Heart left ventricle (tissue), 16 donors: Measurements from ENCODE around the gene MXI1. TPM values are rescaled to one million over a fixed set of nuclear protein-coding genes. Genes with fewer than 3 reads are reported as not detected.
A peak's percentile ranks its signal among the peaks of the same experiment; 100 is the strongest.

Source experiments
- ATAC-seq, 4 donors: fragments of 200-7000 bp; cut with Tn5 transposase; one replicate each; pipeline ENCODE4 v1.9.1; 2020 to 2022; ENCODE audit warnings: moderate library complexity in 4 of 4, mild to moderate bottlenecking in 3 of 4, moderate number of reproducible peaks in 1 of 4
- DNase-seq, 5 donors: peaks; one replicate each; pipeline ENCODE4 v3.0.0-alpha.2; 2020
- H3K27ac ChIP-seq, 12 donors: fragments of 200-600 bp; sonication (generic) in 4 of 12; one replicate each; pipeline versions ENCODE4 v1.5.0 to v1.8.0; 2016 to 2022; ENCODE audit warnings: mild to moderate bottlenecking in 2 of 12
- H3K27me3 ChIP-seq, 9 donors: fragments of 200-600 bp; sonication (generic) in 2 of 9; one replicate each; pipeline versions ENCODE4 v1.5.1 to v1.8.0; 2016 to 2022; ENCODE audit warnings: mild to moderate bottlenecking in 3 of 9
- H3K36me3 ChIP-seq, 9 donors: fragments of 200-600 bp; sonication (generic) in 2 of 9; one replicate each; pipeline versions ENCODE4 v1.5.0 to v1.8.0; 2018 to 2022; ENCODE audit warnings: mild to moderate bottlenecking in 2 of 9
- H3K4me1 ChIP-seq, 12 donors: fragments of 200-600 bp; sonication (generic) in 4 of 12; one replicate each; pipeline versions ENCODE4 v1.5.0 to v1.8.0; 2016 to 2022; ENCODE audit warnings: mild to moderate bottlenecking in 3 of 12
- H3K4me3 ChIP-seq, 12 donors: fragments of 200-600 bp; sonication (generic) in 4 of 12; one replicate each; pipeline versions ENCODE4 v1.5.0 to v1.8.0; 2017 to 2022; ENCODE audit warnings: mild to moderate bottlenecking in 9 of 12, moderate library complexity in 4 of 12
- H3K9me3 ChIP-seq, 12 donors: fragments of 200-600 bp; sonication (generic) in 4 of 12; one replicate each; pipeline versions ENCODE4 v1.5.0 to v1.8.0; 2016 to 2022; ENCODE audit warnings: mild to moderate bottlenecking in 1 of 12
- POLR2A ChIP-seq, 2 donors: fragments of 450-650 bp; IDR thresholded peaks; one replicate each; pipeline ENCODE4 v1.6.1; 2017; ENCODE audit warnings: antibody characterized with exemption in 2 of 2, mild to moderate bottlenecking in 2 of 2, moderate library complexity in 2 of 2
- WGBS, 4 donors: extraction: QIAGEN DNeasy Blood & Tissue Kit in 2 of 4; methylation state at CpG; one replicate each; pipeline versions ENCODE4 v1.1.5 to v1.1.7; 2013 to 2018; 5-methylcytosine and 5-hydroxymethylcytosine counted together
- intact Hi-C, 10 donors: fragments of 100-400 bp; cut with DNase I; formaldehyde crosslinking; loops; one replicate each; pipeline versions ENCODE4 v1.11.1 to v1.14.2; 2022
- polyA plus RNA-seq, 2 donors: library from polyadenylated mRNA; stranded (reverse); fragments of 200-250 nt; gene quantifications; one replicate each; pipeline ENCODE4 v1.2.3, GENCODE V29; 2013
- total RNA-seq, 9 donors: library from RNA; depleted of rRNA in 2 of 9; stranded (reverse); fragments of >200 nt in 2 of 9; fragmentation: NEBNext Ultra II Directional in 3 of 9; extraction: Animal tissue kit (Norgen Biotek cat#: 25700) in 3 of 9; gene quantifications; one replicate each; pipeline versions ENCODE4 v1.1.0 to v1.2.4, GENCODE V29; 2016 to 2023
- TF ChIP-seq, protein P1 (sequence below), 12 donors: fragments of 200-600 bp; sonication (generic) in 4 of 12; IDR thresholded peaks; one replicate each; pipeline versions ENCODE4 v1.5.0 to v1.8.0; 2018 to 2022; ENCODE audit warnings: antibody characterized with exemption in 12 of 12, mild to moderate bottlenecking in 5 of 12
- donor health status: ischemic (EF 13 %, LVEDD 7.1; RV severe dilation, severe dysfunction).
- donor health status: healthy with polysubstance abuse.
- donor health status: DM: no; HTN: yes; CAD: no.
- donor health status: DM: no; HTN: no; CAD: no.
- donor health status: ischemic (EF 25% LVEDD 6.9; RV normal size, moderate dysfunction).
- donor health status: ischemic (EF 25% LVEDD 5.7; RV mildly dilated, moderate dysfunction).
- donor health status: healthy.
- donor health status: DM: yes; HTN: yes; CAD: no.
- donor health status: ischemic (EF 35%, LVEDD 5.7; RV mildly dilated, moderate dysfunction).
- donor health status: nonischemic (EF 11% LVEDD 7.7; RV severe dilation, severe dysfunction).
- donor health status: DM: yes; HTN: yes; CAD: no.
- donor health status: PGD.
- donor health status: ischemic (EF 29% LVEDD 5.4; RV normal size, mild dysfunction).
- donor health status: nonischemic (EF 23%, LVEDD 6.1; RV moderate dilation, normal function).

The MXI1 gene
- total and polyA plus RNA-seq, 11 donors, result 20.3 to 83.2 (median 60.6) TPM

DNA sequence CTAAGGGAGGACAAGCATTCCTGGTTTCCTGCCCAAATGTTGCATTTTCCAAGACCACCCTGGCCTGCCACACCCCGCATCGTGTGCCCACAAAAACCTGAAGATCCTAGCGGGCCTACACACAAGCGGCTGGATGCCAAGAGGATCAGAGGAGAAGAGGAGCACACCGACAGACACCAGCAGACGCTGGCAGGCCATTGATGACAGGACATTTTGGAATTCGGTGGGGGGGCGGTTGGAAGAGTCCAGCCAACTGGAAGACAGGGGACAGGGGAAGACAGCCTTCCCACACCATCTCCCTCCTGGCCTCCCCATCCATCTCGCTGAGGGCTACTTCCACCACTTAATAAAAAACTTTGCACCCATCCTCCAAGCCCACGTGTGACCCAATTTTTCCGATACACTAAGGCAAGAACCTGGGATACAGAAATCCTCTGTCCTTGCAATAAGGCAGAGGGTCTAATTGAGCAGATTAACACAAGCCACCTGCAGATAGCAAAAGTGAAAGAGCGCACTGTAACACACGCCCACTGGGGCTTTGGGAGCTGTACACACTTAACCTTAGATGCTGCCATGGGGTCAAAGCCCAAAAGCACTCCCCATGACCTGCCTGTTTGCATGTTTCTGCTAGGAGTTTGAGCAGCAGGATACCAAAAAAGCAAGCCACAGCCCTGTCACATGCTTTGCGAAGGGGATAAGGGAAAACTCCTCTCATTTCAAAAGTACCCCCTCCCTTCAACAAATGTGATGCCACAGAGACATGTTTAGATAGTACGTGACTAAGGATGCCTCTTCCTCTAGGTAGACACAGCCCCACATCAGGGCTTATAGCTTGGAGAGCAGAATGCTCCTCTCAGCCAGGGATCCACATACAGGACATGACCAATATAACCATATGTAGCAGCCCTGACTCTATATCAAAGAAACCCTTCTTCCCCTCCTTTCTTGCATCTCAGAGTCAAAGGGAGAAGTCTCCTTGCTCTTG is 110.8 kb downstream of the MXI1 start:
- Histone ChIP-seq H3K9me3 (peaks cover 0 to 24% (median 7%) of the 10 kb centered on the region in 12 donors), H3K27me3 (peaks cover 0 to 4% (median 0%) of the 10 kb centered on the region in 9 donors), H3K36me3 (no peaks in the 10 kb centered on the region), H3K27ac (no peak overlapping the region), H3K4me3 (no peak overlapping the region), H3K4me1 (no peaks in the 10 kb centered on the region)
- TF ChIP-seq, protein P1, sequence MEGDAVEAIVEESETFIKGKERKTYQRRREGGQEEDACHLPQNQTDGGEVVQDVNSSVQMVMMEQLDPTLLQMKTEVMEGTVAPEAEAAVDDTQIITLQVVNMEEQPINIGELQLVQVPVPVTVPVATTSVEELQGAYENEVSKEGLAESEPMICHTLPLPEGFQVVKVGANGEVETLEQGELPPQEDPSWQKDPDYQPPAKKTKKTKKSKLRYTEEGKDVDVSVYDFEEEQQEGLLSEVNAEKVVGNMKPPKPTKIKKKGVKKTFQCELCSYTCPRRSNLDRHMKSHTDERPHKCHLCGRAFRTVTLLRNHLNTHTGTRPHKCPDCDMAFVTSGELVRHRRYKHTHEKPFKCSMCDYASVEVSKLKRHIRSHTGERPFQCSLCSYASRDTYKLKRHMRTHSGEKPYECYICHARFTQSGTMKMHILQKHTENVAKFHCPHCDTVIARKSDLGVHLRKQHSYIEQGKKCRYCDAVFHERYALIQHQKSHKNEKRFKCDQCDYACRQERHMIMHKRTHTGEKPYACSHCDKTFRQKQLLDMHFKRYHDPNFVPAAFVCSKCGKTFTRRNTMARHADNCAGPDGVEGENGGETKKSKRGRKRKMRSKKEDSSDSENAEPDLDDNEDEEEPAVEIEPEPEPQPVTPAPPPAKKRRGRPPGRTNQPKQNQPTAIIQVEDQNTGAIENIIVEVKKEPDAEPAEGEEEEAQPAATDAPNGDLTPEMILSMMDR (IDR thresholded peaks at IDR 0.05), result no peak
- TF ChIP-seq POLR2A (IDR thresholded peaks at IDR 0.05), result no peak
- intact Hi-C loops, result no loop called here
- WGBS, 4 donors, result 88 to 94% (median 89%) methylated on average over 15 of the region's 15 CpGs
- ATAC-seq (peak in 1 of 4 donors; percentile 32), DNase-seq (no peak)

- Histone ChIP-seq H3K4me1 (no peaks in the 10 kb centered on the region), H3K36me3 (no peaks in the 10 kb centered on the region), H3K27ac (no peak overlapping the region), H3K27me3 (peaks cover 0 to 3% (median 0%) of the 10 kb centered on the region in 9 donors), H3K4me3 (no peak overlapping the region), H3K9me3 (peaks cover 0 to 24% (median 7%) of the 10 kb centered on the region in 12 donors)
- intact Hi-C loops, result no loop called here
- no peak for ATAC-seq
- no peak for TF ChIP-seq POLR2A (IDR thresholded peaks at IDR 0.05)
- TF ChIP-seq, protein P1 (IDR thresholded peaks at IDR 0.05), result no peak
- DNase-seq, result no peak
- WGBS, 4 donors, result 82 to 90% (median 85%) methylated on average over 6 of the region's 6 CpGs
Measured at GRCh38 chr10:110321869-110322620, 114.6 kb downstream of the MXI1 start.

DNA sequence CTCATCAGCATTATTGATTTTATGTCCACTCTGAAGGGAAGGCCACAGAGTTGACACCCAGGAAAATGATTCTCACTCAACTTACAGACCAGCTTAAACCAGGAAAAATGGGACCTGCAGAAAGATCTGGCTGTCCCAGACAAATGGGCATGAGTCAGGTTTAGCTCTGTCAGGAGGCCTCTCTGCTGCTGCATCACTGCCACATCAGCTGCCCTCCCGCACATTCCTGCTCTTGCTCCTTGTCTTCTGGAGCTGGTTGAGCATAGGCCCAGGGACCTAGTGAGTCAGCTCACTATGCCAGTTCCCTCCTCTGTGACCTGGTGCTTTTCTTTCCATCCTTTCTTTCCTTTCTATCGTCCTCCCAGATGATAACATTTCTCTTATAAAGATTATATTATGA is 116.1 kb downstream of the MXI1 start:
- no peak for TF ChIP-seq POLR2A (IDR thresholded peaks at IDR 0.05)
- TF ChIP-seq, protein P1 (IDR thresholded peaks at IDR 0.05), result no peak
- Histone ChIP-seq H3K9me3 (peaks cover 0 to 24% (median 7%) of the 10 kb centered on the region in 12 donors), H3K4me1 (no peaks in the 10 kb centered on the region), H3K36me3 (no peaks in the 10 kb centered on the region), H3K27ac (no peak overlapping the region), H3K27me3 (peaks cover 0 to 3% (median 0%) of the 10 kb centered on the region in 9 donors), H3K4me3 (no peak overlapping the region)
- DNase-seq, result no peak
- no peak for ATAC-seq
- intact Hi-C loops, result no loop called here
- 68 to 79% (median 73%) methylated on average over 2 of the region's 2 CpGs for WGBS, 4 donors
